RCC 7860 (cell line): ENCODE data around the gene CMYA5.
"Not testable (repeated sequence)": the region's sequence is repeated elsewhere in the genome, so short reads cannot be mapped to it uniquely, and the experiment has no call there.

Experiments used
- DNase-seq: peaks from one replicate; pipeline ENCODE4 v3.0.0-alpha.2; 2015; ENCODE audit warnings: low spot score
- FAIRE-seq: peaks from 2 replicates; lab custom pipeline; 2012; peaks lifted over from hg19 to GRCh38; lab: Jason Lieb, UNC

The CMYA5 gene

GRCh38 chr5:79746642-79747569, 57.3 kb downstream of the CMYA5 start:
- no peak for FAIRE-seq
- no peak for DNase-seq

- no peak for DNase-seq
- no peak for FAIRE-seq
Observed at GRCh38 chr5:79750611-79751510, 61.2 kb downstream of the CMYA5 start.

GRCh38 chr5:79753092-79753491, 63.5 kb downstream of the CMYA5 start:
- FAIRE-seq (no peak), DNase-seq (no peak)

GRCh38 chr5:79753877-79754645, 64.4 kb downstream of the CMYA5 start:
- DNase-seq (no peak), FAIRE-seq (no peak)

- DNase-seq = no peak
- no peak for FAIRE-seq
Observed at GRCh38 chr5:79754865-79755555, 65.4 kb downstream of the CMYA5 start.

- FAIRE-seq = no peak
- no peak for DNase-seq
Observed at GRCh38 chr5:79756076-79756475, 66.4 kb downstream of the CMYA5 start.

- no peak for DNase-seq
- FAIRE-seq = no peak
Observed at GRCh38 chr5:79759436-79759835, 69.8 kb downstream of the CMYA5 start.

- no peak for FAIRE-seq
Observed at GRCh38 chr5:79759848-79760247, 70.2 kb downstream of the CMYA5 start.

GRCh38 chr5:79762929-79763328, 73.3 kb downstream of the CMYA5 start:
- FAIRE-seq (no peak), DNase-seq (no peak)

More at GRCh38 chr5:79759848-79760247, 70.2 kb downstream of the CMYA5 start:
- no peak for DNase-seq

GRCh38 chr5:79764147-79764546, 74.5 kb downstream of the CMYA5 start:
- FAIRE-seq, DNase-seq: not testable (repeated sequence)

- FAIRE-seq = no peak
- no peak for DNase-seq
Observed at GRCh38 chr5:79771387-79771786, 81.8 kb downstream of the CMYA5 start.

- no peak for FAIRE-seq
- no peak for DNase-seq
Observed at GRCh38 chr5:79772651-79773050, 83.0 kb downstream of the CMYA5 start.

- DNase-seq = no peak
- no peak for FAIRE-seq
Observed at GRCh38 chr5:79773612-79774011, 84.0 kb downstream of the CMYA5 start.

- DNase-seq = no peak
Observed at GRCh38 chr5:79774171-79774854, 84.7 kb downstream of the CMYA5 start.

GRCh38 chr5:79774855-79775237, 85.2 kb downstream of the CMYA5 start:
- FAIRE-seq (no peak), DNase-seq (no peak)

More at GRCh38 chr5:79774171-79774854, 84.7 kb downstream of the CMYA5 start:
- FAIRE-seq = no peak

GRCh38 chr5:79784741-79785140, 95.1 kb downstream of the CMYA5 start:
- not testable (repeated sequence) for FAIRE-seq, DNase-seq

- FAIRE-seq (no peak), DNase-seq (no peak)
Observed at GRCh38 chr5:79785983-79786382, 96.3 kb downstream of the CMYA5 start.

GRCh38 chr5:79787448-79787847, 97.8 kb downstream of the CMYA5 start:
- FAIRE-seq = no peak
- no peak for DNase-seq

GRCh38 chr5:79791843-79792242, 102.2 kb downstream of the CMYA5 start:
- no peak for FAIRE-seq
- no peak for DNase-seq

- FAIRE-seq = no peak
- no peak for DNase-seq
Observed at GRCh38 chr5:79792463-79792862, 102.8 kb downstream of the CMYA5 start.
